ENCODE results near the gene FALEC.
A peak's percentile ranks its signal among the peaks of the same experiment; 100 is the strongest.
"Not testable (repeated sequence)": the region's sequence is repeated elsewhere in the genome, so short reads cannot be mapped to it uniquely, and the experiment has no call there.

Gene FALEC

GRCh38 chr1:150575518-150576366 lies 60.2 kb downstream of the FALEC start:
- H3K4me3 Mint-ChIP-seq: peak overlapping the region; percentile 99
- peaks cover 46% of the 10 kb centered on the region for H3K4me1 Mint-ChIP-seq (ENCODE audit: low read depth)
- no peaks in the 10 kb centered on the region for H3K9me3 Mint-ChIP-seq
- DNase-seq (ENCODE audit: low spot score): no peak
- H3K27ac Mint-ChIP-seq: peak overlapping the region; percentile 86
- H3K36me3 Mint-ChIP-seq (ENCODE audit: low read depth): peaks cover 77% of the 10 kb centered on the region
- H3K27me3 Mint-ChIP-seq (ENCODE audit: low read depth): peaks cover 2% of the 10 kb centered on the region

- peaks cover 42% of the 10 kb centered on the region for H3K4me1 Mint-ChIP-seq (ENCODE audit: low read depth)
- no peaks in the 10 kb centered on the region for H3K9me3 Mint-ChIP-seq
- peaks cover 72% of the 10 kb centered on the region for H3K36me3 Mint-ChIP-seq (ENCODE audit: low read depth)
- no peak for DNase-seq (ENCODE audit: low spot score)
- peaks cover 2% of the 10 kb centered on the region for H3K27me3 Mint-ChIP-seq (ENCODE audit: low read depth)
- peak overlapping the region; percentile 99 for H3K4me3 Mint-ChIP-seq
- peak overlapping the region; percentile 70 for H3K27ac Mint-ChIP-seq
Measured at GRCh38 chr1:150576367-150576711, 60.8 kb downstream of the FALEC start.

- peaks cover 2% of the 10 kb centered on the region for H3K27me3 Mint-ChIP-seq (ENCODE audit: low read depth)
- peak overlapping the region; percentile 99 for H3K4me3 Mint-ChIP-seq
- H3K27ac Mint-ChIP-seq: peak overlapping the region; percentile 96
- H3K36me3 Mint-ChIP-seq (ENCODE audit: low read depth): peaks cover 68% of the 10 kb centered on the region
- no peak for DNase-seq (ENCODE audit: low spot score)
- no peaks in the 10 kb centered on the region for H3K9me3 Mint-ChIP-seq
- H3K4me1 Mint-ChIP-seq (ENCODE audit: low read depth): peaks cover 41% of the 10 kb centered on the region
Measured at GRCh38 chr1:150576794-150577556, 61.4 kb downstream of the FALEC start.

GRCh38 chr1:150577557-150578271 lies 62.2 kb downstream of the FALEC start:
- peaks cover 40% of the 10 kb centered on the region for H3K4me1 Mint-ChIP-seq (ENCODE audit: low read depth)
- no peaks in the 10 kb centered on the region for H3K9me3 Mint-ChIP-seq
- H3K27ac Mint-ChIP-seq: peak overlapping the region; percentile 96
- no peak for DNase-seq (ENCODE audit: low spot score)
- peak overlapping the region; percentile 99 for H3K4me3 Mint-ChIP-seq
- H3K36me3 Mint-ChIP-seq (ENCODE audit: low read depth): peaks cover 65% of the 10 kb centered on the region
- peaks cover 2% of the 10 kb centered on the region for H3K27me3 Mint-ChIP-seq (ENCODE audit: low read depth)

GRCh38 chr1:150578272-150579109 lies 62.9 kb downstream of the FALEC start:
- Mint-ChIP-seq H3K36me3 (ENCODE audit: low read depth) (peaks cover 57% of the 10 kb centered on the region), H3K27ac (peak overlapping the region; percentile 96)

GRCh38 chr1:150579110-150579944 lies 63.8 kb downstream of the FALEC start, which contains the start of gene MCL1:
Gene MCL1, minus strand, starts transcription at chr1:150579610. Its CDS starts 80 bp downstream, at chr1:150579530.
- DNase-seq (ENCODE audit: low spot score): peak; percentile 90
- Mint-ChIP-seq H3K4me1 (ENCODE audit: low read depth) (peaks cover 33% of the 10 kb centered on the region), H3K27me3 (ENCODE audit: low read depth) (peaks cover 2% of the 10 kb centered on the region), H3K9me3 (no peaks in the 10 kb centered on the region), H3K4me3 (peak within 1 kb of the TSS; percentile 99), H3K36me3 (ENCODE audit: low read depth) (peaks cover 50% of the 10 kb centered on the region), H3K27ac (peak within 1 kb of the TSS; percentile 97)

More at GRCh38 chr1:150578272-150579109, 62.9 kb downstream of the FALEC start:
- H3K9me3 Mint-ChIP-seq: no peaks in the 10 kb centered on the region
- H3K4me1 Mint-ChIP-seq (ENCODE audit: low read depth): peaks cover 34% of the 10 kb centered on the region
- peak; percentile 74 for DNase-seq (ENCODE audit: low spot score)
- peak overlapping the region; percentile 99 for H3K4me3 Mint-ChIP-seq
- peaks cover 2% of the 10 kb centered on the region for H3K27me3 Mint-ChIP-seq (ENCODE audit: low read depth)

GRCh38 chr1:150579945-150580642 lies 64.5 kb downstream of the FALEC start:
- peak overlapping the region; percentile 78 for H3K4me3 Mint-ChIP-seq
- H3K9me3 Mint-ChIP-seq: no peaks in the 10 kb centered on the region
- H3K27ac Mint-ChIP-seq: peak overlapping the region; percentile 90
- peaks cover 45% of the 10 kb centered on the region for H3K36me3 Mint-ChIP-seq (ENCODE audit: low read depth)
- no peak for DNase-seq (ENCODE audit: low spot score)
- peaks cover 25% of the 10 kb centered on the region for H3K4me1 Mint-ChIP-seq (ENCODE audit: low read depth)
- peaks cover 2% of the 10 kb centered on the region for H3K27me3 Mint-ChIP-seq (ENCODE audit: low read depth)

GRCh38 chr1:150580966-150581365 lies 65.4 kb downstream of the FALEC start:
- Mint-ChIP-seq H3K4me1 (ENCODE audit: low read depth) (peaks cover 18% of the 10 kb centered on the region), H3K27ac (peak overlapping the region; percentile 90), H3K36me3 (ENCODE audit: low read depth) (peaks cover 41% of the 10 kb centered on the region), H3K4me3 (peak overlapping the region; percentile 78)
- H3K27me3 Mint-ChIP-seq (ENCODE audit: low read depth); H3K9me3 Mint-ChIP-seq; DNase-seq (ENCODE audit: low spot score): not testable (repeated sequence)

GRCh38 chr1:150581437-150581836 lies 65.9 kb downstream of the FALEC start:
- not testable (repeated sequence) for H3K27ac Mint-ChIP-seq; DNase-seq (ENCODE audit: low spot score); H3K9me3 Mint-ChIP-seq; H3K4me3 Mint-ChIP-seq; H3K27me3 Mint-ChIP-seq (ENCODE audit: low read depth)
- Mint-ChIP-seq H3K4me1 (ENCODE audit: low read depth) (peaks cover 15% of the 10 kb centered on the region), H3K36me3 (ENCODE audit: low read depth) (peaks cover 37% of the 10 kb centered on the region)

GRCh38 chr1:150581962-150582361 lies 66.4 kb downstream of the FALEC start:
- not testable (repeated sequence) for H3K4me3 Mint-ChIP-seq; H3K9me3 Mint-ChIP-seq; H3K27me3 Mint-ChIP-seq (ENCODE audit: low read depth); DNase-seq (ENCODE audit: low spot score); H3K27ac Mint-ChIP-seq
- peaks cover 32% of the 10 kb centered on the region for H3K36me3 Mint-ChIP-seq (ENCODE audit: low read depth)
- H3K4me1 Mint-ChIP-seq (ENCODE audit: low read depth): peaks cover 13% of the 10 kb centered on the region

GRCh38 chr1:150582371-150582770 lies 66.8 kb downstream of the FALEC start:
- peaks cover 13% of the 10 kb centered on the region for H3K4me1 Mint-ChIP-seq (ENCODE audit: low read depth)
- H3K27ac Mint-ChIP-seq: no peak overlapping the region
- H3K27me3 Mint-ChIP-seq (ENCODE audit: low read depth): peaks cover 2% of the 10 kb centered on the region
- H3K9me3 Mint-ChIP-seq: no peaks in the 10 kb centered on the region
- DNase-seq (ENCODE audit: low spot score): no peak
- peaks cover 28% of the 10 kb centered on the region for H3K36me3 Mint-ChIP-seq (ENCODE audit: low read depth)
- no peak overlapping the region for H3K4me3 Mint-ChIP-seq

Measured in T-helper 2 cell treated with Interferon-gamma antibody and Interleukin-4, amounts not matched to agents 5 μg/mL and 100 μg/mL, for 36 hours (primary cell).